DMS 273 treated with DMSO at 0.1 percent for 48 hours (cell line): ENCODE results near the gene TRAF2.
"Not testable (repeated sequence)": the region's sequence is repeated elsewhere in the genome, so short reads cannot be mapped to it uniquely, and the experiment has no call there.

Source experiments
- DNase-seq: peaks from one replicate; lab custom pipeline; 2025; lab: John Stamatoyannopoulos, UW

The TRAF2 gene, protein sequence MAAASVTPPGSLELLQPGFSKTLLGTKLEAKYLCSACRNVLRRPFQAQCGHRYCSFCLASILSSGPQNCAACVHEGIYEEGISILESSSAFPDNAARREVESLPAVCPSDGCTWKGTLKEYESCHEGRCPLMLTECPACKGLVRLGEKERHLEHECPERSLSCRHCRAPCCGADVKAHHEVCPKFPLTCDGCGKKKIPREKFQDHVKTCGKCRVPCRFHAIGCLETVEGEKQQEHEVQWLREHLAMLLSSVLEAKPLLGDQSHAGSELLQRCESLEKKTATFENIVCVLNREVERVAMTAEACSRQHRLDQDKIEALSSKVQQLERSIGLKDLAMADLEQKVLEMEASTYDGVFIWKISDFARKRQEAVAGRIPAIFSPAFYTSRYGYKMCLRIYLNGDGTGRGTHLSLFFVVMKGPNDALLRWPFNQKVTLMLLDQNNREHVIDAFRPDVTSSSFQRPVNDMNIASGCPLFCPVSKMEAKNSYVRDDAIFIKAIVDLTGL

DNA sequence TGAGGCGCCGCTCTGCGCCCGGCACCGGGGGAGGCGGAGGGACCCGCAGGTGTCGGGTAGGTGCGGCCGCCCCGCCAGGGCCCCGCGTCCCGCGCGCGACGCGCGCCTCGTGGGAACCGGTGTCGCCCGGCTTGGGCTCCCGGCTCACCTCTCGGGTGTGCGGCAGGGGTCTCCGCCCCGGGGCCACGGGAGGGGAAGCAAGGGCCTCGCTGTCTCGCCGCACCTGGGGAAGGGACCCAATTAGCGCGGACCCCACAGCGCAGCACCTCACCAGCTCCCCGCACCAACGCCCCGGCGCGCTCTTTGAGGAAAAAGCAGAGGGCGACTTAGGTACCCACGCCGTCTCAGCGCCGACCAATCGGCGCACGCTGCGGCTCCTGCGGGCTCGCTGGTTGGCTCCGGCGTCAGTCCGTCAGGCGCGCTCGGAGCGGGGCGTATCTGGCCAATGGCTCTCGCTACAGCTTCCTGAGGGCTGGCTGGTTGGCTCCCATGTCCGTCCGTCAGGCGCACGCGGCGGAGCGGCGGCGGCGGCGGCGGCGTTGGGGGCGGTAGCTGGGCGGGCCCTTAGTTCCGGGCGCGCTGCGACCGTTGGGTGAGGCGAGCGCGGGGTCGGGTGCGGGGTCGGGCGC lies at the start of gene TRAF2:
TSS of gene TRAF2 (plus strand) at position 567 of the 629 bp plus-strand sequence. CDS start 12,225 bp downstream, outside the sequence.
- DNase-seq: peak; percentile 85

DNA sequence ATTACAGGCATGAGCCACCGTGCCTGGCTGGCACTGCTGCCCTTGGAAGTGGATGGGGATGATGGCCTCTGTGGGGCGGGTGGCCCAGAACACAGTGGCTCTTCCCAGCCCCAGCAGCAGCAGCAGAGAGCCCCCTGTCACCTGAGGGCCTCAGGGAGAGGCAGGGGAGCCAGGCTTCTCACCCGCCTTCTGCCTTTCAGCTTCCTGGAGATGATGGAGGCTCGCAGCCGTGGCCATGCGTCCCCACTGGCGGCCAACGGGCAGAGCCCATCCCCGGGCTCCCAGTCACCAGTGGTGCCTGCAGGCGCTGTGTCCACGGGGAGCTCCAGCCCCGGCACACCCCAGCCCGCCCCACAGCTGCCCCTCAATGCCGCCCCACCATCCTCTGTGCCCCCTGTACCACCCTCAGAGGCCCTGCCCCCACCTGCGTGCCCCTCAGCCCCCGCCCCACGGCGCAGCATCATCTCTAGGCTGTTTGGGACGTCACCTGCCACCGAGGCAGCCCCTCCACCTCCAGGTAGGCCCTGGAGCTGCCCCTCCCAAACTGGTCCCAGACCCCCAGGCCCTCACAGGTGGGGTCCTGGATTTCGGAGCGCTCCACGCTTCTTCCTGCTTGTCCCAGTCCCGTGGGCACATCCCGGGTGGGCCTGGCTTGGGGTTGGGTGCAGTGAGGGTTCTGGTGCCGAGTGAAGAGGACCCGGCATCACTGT lies 49.0 kb upstream of the TRAF2 start:
- DNase-seq: no peak

DNA sequence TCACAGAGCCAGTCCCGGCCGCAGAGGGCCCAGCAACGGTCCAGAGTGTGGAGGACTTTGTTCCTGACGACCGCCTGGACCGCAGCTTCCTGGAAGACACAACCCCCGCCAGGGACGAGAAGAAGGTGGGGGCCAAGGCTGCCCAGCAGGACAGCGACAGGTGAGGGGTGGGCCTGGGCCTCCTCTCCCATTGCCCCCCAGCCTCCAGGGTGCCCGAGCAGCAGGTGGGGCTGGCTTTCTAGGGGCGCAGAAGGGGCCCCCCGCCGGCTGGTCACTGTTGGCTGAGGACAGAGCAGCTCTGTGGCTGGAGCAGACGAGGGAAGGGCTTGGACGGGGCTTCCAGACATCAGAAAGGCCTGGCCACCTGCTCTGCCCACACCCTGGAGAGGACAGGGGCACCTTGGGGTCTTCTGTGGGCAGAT lies 48.4 kb upstream of the TRAF2 start:
- DNase-seq: not testable (repeated sequence)

DNA sequence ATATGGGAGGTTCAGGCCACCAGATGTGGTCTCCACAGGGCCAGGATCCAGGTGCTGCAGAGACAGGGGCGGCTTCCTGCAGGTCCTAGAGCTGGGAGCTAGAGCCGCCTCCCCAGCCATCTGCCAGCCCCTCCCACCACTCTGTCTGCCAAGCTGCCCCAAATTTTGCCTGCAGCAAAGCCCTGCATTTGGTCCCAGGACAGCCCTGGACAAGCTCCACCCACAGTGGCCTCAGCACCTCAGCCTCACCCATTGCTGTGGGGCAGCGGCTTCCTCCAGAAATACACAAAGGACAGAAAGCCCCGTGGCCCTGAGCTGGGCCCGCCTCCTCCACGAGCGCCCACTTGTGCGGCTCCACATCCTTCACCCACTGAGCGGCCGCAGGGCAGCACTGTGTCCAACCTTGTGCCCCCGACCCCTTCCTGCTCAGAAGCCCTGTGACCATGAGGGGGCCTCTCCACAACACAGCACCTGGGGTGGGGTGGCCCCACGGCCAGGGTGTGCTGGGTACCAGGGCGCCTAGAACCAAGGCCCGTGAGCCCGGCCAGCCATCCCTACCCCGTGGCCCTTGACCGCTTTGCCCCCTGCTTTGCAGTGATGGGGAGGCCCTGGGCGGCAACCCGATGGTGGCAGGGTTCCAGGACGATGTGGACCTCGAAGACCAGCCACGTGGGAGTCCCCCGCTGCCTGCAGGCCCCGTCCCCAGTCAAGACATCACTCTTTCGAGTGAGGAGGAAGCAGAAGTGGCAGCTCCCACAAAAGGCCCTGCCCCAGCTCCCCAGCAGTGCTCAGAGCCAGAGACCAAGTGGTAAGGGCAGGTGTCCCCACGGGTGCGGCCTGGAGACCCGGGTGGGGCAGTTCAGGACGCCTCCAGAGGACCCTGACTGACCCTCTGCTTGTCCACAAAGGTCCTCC lies 47.7 kb upstream of the TRAF2 start:
- no peak for DNase-seq

DNA sequence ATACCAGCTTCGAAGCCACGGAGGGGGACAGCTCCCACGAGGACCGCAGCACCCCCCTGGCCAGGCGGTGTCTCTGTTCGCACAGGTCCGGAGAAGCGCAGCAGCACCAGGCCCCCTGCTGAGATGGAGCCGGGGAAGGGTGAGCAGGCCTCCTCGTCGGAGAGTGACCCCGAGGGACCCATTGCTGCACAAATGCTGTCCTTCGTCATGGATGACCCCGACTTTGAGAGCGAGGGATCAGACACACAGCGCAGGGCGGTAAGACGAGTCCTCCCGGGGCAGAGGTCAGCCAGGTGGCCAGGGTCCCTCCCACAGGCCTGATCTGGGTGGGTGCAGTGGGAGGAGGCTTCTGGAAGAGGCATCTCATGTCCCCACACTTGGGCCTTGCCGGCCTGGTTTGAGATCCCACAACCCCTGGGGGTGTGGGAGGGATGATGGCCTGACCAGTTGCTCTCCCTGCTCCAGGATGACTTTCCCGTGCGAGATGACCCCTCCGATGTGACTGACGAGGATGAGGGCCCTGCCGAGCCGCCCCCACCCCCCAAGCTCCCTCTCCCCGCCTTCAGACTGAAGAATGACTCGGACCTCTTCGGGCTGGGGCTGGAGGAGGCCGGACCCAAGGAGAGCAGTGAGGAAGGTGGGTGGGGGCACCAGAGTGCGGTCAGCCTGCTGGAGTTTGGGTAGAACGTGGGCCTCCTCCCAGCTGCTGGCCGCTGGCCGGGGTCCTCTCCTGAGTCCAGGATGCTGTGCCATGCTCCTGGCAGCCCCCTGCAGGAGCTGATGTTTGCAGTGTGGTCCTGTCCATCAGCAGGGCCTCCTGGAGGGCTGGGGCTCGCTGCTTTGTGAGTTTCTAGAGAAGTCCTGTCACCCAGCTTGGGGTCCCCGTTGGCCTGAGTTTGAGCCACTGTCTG lies 46.8 kb upstream of the TRAF2 start:
- no peak for DNase-seq

DNA sequence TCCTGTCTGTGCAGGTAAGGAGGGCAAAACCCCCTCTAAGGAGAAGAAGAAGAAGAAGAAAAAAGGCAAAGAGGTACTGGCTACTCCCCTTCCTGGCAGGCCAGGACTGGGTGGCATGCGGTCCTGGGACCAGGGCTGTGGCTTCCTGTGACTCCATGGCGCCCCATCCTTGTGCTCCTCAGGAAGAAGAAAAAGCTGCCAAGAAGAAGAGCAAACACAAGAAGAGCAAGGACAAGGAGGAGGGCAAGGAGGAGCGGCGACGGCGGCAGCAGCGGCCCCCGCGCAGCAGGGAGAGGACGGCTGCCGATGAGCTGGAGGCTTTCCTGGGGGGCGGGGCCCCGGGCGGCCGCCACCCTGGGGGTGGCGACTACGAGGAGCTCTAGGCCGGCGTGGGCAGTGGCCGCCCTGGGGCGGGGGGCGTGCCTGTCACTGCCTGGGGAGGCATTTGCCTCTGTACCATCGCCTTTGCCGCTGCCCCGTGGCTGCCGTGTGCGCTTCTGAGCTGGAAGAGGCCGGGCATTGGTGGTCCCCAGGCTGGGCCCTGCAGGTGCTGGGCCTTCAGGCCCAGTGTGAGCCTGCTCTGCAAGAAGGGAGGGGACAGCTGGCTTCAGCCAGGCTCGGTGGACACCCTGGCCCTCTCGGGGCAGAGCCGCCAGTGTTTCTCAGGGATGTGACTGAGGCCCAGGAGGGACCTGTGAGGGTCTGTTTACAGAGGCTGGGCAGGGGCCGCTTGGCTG lies 46.0 kb upstream of the TRAF2 start:
- no peak for DNase-seq

DNA sequence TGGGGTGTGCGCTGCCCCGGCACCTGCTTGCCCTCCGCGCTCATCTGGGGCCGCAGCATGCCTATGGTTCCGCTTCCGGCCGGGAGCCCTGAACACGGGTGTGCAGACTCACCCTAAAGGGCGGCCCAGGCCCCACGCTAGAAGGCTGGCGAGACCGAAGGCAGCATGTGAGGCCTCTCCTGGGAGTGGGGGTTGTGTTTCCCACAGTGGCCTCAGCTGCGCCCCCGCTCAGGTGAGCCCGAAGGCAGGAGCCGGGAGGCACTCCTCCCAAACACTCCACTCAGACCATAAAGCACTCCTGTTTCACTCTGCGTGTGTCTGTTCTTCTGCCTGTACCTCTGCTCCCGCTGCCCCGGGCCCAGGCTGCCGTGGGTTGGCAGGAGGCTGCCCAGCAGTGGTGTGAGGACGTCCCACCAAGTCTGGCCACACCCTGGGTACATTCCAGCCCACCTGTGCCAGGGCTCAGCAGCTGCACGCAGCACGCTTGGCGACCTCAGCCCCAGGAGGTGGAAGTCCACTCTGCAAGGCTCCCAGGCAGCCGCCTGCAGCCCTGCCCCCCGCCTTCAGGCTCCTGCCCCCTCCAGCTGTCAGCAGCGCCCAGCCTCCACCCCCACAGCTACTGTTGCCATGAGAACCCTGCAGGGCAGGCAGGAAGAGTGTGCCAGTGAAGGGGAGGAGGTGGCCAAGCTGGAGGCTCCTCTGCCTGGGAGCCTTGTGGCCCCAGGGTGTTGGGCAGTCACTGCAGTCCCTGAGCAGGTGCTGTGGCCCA lies 45.3 kb upstream of the TRAF2 start:
- peak; percentile 85 for DNase-seq

DNA sequence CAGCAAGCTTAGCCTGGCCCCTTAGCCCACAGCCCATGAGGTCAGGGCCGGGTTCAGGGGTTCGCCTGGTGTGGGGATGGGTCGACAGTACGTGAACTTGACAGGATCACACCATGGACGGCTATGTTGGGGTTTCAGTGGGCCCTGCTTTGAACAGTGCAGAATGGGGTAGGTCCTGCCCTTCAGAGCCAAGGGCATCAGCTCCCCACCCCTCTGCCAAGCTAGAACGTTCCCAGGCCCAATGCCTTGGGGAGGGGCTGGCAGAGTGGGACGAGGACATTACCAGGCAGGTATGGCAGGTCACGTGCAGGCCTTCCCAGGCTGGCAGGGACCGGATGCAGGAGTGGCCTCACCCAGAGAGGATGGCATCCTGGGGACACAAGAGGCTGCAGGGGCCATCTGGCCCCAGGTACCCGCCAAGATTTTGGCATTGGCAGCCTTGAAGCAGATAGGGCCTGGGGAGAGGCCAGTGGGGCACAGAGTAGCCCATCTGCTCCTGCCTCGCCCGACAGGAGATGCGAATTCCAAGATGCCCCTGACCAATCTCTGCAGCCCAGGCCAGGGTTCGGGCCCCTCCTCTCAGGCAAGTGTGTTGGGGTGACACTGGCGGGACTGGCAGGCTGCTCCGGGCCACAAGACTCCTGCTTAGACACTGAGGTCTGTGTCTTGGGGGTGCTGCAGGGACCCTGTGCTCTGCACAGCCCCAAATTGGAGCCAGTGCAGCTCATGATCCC lies 44.5 kb upstream of the TRAF2 start:
- DNase-seq: peak; percentile 74

DNA sequence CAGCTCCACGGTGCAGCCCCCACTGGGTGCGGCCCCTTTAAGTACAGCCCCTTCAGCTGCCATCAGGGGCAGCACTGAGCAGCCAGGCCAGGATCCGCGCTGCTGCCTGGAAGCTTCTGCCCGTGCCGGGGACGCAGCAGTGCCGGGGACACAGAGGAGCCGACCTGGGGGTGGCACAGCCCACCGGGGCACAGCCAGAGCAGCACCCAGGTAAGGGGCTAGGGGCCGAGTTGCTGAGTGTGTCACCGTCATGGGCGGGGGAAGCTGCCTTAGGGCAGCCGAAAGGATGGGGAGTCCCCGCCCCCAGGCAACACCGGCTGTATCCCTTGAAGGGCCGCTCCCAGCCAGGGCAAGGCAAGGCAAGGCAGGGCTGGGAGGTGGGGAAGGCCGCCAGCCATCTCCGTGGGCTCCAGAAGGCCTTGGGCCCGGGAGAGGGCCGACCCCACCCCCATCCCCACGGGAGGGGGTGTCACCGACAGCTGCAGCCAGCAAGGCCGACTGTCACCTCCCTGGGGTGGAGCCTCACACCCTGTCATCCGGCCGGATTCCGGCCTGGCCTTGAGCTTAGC lies 43.9 kb upstream of the TRAF2 start, which contains the start of gene AJM1:
TSS of gene AJM1 (plus strand) at position 99 of the 569 bp plus-strand sequence. CDS start 1,937 bp downstream, outside the sequence.
- not testable (repeated sequence) for DNase-seq

DNA sequence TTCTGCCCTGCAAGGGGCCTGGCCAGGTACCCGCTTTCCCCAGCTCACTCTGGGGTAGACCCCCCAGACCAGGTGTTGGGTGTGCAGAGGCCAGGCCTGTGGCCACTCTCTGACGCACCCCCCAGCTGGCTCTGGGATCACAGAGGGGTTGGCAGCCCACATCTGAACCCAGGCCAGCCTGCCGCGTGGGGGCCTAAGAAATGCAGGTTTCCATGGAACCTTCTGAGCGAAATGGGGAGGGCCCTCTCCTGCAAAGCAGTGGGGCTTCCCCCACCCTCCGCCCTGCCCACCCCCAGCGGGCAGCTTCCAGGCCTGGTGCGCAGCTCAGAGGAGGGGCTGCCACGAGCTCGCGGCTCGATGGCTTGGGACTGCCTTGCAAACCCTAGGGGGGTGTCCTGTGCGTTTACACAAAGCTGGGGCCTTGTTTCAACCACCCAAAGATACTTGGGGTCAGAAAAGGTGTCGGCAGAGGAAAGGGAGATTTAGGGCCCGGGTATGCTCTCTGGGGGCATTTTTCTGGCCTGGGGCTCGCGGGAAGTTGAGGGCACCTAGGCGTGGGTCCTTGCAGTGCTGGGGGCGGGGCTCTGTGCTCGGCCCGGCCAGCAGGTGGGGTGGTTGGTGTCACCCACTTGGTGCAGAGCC lies 43.0 kb upstream of the TRAF2 start:
- DNase-seq: not testable (repeated sequence)

DNA sequence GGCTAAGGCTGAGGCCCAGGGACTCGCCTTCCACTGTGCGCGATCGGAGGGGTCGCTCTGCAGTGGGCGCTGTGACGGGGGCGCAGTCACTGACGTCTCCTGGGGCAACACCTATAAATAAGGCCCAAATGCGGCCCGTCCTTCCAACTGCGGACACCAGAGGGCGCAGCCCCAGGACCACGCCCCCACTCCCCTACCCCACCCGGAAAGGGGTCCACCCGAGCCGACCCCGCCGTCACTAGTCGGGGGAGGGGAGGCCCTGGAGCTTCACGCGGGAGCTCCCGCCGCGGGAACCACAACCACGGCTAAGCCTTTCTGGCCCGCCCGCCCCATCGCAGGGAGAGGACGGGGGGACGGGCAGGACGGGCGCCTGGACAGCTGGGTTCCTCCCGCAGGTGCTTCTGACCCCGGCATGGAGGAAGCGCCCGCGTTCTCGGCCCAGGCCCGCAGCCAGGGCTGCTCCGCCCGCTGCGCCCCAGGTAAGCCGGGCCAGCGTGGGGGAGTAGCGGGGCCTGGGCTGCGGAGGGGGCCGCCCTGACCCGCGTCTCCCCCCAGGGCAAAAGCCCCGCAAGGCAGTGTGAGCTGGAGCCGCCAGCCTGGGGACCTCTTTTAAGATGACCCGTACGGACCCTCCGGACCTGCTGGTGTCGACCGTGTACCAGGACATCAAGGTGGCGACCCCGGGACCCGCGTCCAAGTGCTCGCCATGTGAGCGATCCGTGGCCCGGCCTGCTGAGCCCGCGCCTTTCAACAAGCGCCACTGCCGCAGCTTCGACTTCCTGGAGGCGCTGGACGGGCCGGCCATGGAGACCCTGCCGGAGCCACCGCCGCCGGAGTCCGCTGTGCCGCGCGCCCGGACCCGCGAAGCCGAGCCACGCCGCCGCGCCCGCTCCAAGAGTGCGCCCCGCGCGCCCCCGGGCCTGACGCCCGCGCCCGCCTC lies 42.2 kb upstream of the TRAF2 start:
- not testable (repeated sequence) for DNase-seq

DNA sequence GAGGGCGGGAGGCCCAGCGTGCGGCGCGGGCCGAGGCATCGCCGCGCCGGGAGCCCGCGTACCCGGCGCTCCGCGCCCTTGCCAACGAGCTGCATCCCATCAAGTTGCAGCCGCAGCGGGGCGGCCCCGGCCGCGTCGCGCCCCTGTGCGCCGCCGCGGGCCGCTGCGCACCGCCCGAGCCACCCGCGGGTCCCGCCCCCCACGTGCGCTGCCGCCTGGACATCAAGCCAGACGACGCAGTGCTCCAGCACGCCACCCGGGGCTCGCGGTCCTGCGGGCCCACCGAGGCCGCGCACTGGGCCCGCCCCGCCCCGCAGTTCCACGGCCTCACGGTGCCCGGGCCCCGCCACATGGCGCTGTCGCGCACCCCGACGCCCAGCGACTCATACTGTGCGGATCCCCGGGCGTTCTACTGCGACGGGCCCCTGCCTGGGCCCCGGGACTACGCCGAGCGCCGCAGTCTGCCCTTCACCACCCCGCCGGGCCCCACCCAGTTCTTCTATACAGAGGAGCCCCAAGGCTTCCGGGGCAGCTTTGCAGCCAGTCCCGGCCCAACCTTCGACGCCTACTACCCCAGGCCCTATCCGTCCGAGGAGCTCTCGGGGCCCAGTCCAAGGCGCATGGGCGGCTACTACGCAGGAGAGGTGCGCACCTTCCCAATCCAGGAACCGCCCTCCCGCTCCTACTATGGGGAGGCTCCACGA lies 41.4 kb upstream of the TRAF2 start:
- no peak for DNase-seq

DNA sequence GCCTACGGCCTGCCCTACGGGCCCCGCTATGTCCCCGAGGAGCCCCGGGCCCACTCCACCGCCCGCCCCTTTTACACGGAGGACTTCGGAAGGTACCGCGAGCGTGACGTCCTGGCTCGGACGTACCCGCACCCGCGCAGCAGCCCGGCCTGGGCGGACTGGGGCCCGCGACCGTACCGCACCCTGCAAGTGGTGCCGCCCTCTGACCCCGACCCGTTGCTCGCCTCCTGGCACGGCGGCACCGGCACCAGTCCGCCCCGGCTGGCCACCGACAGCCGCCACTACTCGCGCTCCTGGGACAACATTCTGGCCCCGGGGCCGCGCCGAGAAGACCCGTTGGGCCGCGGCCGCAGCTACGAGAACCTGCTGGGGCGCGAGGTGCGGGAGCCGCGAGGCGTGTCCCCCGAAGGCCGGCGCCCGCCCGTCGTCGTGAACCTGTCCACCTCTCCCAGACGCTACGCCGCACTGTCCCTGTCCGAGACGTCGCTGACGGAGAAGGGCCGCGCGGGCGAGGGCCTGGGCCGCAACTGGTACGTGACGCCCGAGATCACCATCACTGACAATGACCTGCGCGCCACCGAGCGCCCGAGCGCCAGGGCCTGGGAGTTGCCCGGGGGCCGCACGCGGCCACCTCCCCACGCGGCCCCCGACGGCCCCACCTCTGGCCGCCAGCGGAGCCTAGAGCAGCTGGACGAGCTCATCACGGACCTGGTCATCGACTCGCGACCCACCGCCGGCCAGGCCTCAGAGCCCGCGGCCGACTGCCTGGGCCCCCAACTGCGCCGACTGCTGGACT lies 40.7 kb upstream of the TRAF2 start:
- no peak for DNase-seq

DNA sequence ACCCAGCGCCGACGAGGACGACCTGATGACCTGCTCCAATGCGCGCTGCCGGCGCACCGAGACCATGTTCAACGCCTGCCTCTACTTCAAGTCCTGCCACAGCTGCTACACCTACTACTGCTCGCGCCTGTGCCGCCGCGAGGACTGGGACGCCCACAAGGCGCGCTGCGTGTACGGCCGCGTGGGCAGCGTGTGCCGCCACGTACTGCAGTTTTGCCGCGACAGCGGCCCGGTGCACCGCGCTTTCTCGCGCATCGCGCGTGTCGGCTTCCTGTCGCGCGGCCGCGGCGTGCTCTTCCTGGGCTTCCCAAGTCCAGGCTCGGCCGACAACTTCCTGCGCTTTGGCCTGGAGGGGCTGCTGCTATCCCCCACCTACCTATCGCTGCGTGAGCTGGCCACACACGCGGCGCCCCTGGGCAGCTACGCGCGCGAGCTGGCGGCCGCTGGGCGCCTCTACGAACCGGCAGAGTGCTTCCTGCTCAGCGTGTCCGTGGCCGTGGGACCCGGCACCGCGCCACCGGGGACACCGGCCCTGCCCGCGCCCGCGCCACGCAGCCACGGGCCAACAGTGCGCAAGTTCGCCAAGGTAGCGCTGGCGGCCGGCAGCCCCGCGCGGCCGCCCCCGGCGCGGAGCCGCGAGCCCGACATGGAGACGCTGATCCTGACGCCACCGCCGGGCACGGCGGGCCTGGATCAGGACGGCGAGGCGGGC lies 39.8 kb upstream of the TRAF2 start:
- no peak for DNase-seq
